ENCODE measurements around the gene ENAM. TPM values are rescaled to one million over a fixed set of nuclear protein-coding genes. Genes with fewer than 3 reads are reported as not detected.

The ENAM gene
- total and polyA plus RNA-seq, 10 of the 15 experiments (the other 5 are each of a cell fraction or from before 2014, with no cell fraction given) = 0.04 to 1.3 (median 0.21) TPM

GRCh38 chr4:70666369-70666768 is 37.8 kb downstream of the ENAM start, which contains the start of gene JCHAIN (continued):
- TF ChIP-seq GABPA (IDR thresholded peaks at IDR 0.05; ENCODE audit: low read depth) (no peak), SMARCA5 (IDR thresholded peaks at IDR 0.05) (no peak), CUX1 (IDR thresholded peaks at IDR 0.05; ENCODE audit: insufficient replicate concordance, low read depth, low read length) (no peak), SMAD5 (IDR thresholded peaks at IDR 0.05; ENCODE audit: low read depth) (no peak), PRDM15 (CRISPR knock-in tag; IDR thresholded peaks at IDR 0.05) (no peak), HDAC2 (IDR thresholded peaks at IDR 0.05) (no peak), NFXL1 (IDR thresholded peaks at IDR 0.05; ENCODE audit: borderline replicate concordance) (no peak), E2F4 (IDR thresholded peaks at IDR 0.05; ENCODE audit: low read depth, low read length) (no peak), POLR2A (IDR thresholded peaks at IDR 0.05; ENCODE audit: low read depth, low read length) (no peak), MXI1 (IDR thresholded peaks at IDR 0.05; ENCODE audit: low read depth, low read length) (no peak), BCLAF1 (IDR thresholded peaks at IDR 0.05) (no peak), RB1 (IDR thresholded peaks at IDR 0.05; ENCODE audit: borderline replicate concordance) (no peak), IRF5 (IDR thresholded peaks at IDR 0.05; ENCODE audit: borderline replicate concordance) (no peak), MTA2 (IDR thresholded peaks at IDR 0.05; ENCODE audit: low read depth) (0 out of 2 replicates have a peak, but pooled peaks have one; percentile 20)

Measured in GM12878 (cell line).